ENCODE results near the gene KIF3B.
"Not testable (repeated sequence)": the region's sequence is repeated elsewhere in the genome, so short reads cannot be mapped to it uniquely, and the experiment has no call there.

Gene KIF3B

DNA sequence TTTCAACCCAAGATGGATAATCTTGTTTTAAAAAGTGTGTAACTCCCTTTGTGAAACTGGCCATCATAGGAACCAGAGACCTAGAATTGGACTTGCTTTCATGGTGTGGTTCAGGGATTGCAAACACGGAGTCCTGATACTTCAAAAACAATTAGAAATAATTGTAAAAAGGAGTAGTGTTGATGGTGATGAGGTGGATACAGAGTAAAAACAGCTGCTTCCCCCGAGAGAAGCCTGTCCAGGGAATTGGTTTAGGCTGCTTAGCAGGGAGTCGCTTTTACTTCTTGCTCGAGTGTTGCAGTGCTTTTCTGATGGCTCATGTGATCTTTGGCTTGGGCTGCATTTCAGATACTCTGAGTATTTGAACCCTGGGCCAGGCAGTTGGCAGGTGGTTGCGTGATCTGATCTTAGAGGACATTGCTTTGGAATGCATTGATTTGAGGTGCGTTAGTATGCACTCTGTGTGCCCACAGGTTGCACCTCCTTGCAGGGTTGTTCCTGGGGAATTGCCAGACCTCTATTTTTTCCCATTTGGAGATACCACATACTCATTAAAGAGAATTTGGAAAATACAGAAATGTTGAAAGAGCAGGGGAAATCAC lies 19.5 kb downstream of the KIF3B start:
- no peak for FAIRE-seq

DNA sequence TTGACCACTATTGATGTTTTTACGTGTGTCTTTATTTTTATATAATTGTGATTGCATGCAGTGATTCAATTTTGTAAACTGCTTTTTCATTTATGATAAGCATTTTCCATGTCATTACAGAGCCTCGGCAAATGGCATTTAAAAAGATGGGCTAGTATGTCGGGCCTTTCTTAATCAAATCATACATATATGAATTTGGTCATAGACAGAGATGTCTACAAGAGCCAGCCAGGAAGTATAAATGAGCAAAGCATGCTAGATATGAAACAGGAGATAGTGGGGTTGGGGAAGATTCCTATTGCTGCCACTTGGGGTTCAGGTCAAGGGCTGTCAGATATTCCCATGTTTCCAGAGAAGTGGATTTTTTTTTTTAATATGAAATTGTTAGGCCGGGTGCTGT lies 20.0 kb downstream of the KIF3B start:
- no peak for FAIRE-seq

DNA sequence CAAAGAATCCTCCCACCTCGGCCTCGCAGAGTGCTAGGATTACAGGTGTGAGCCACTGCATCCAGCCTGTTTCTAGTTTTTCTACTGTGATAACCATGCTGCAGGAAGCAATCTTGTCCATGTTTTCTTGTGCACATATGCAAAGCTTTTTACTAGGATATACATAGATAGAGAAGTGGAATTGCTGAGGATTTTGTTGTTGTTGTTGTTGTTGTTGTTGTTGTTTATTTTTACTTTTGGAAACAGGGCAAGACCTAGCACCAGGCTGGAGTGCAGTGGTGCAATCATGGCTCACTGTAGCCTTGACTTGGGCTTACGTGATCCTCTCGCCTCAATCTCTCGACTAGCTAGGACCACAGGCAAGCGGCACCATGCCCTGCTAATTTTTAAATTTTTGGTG lies 23.2 kb downstream of the KIF3B start:
- no peak for FAIRE-seq

DNA sequence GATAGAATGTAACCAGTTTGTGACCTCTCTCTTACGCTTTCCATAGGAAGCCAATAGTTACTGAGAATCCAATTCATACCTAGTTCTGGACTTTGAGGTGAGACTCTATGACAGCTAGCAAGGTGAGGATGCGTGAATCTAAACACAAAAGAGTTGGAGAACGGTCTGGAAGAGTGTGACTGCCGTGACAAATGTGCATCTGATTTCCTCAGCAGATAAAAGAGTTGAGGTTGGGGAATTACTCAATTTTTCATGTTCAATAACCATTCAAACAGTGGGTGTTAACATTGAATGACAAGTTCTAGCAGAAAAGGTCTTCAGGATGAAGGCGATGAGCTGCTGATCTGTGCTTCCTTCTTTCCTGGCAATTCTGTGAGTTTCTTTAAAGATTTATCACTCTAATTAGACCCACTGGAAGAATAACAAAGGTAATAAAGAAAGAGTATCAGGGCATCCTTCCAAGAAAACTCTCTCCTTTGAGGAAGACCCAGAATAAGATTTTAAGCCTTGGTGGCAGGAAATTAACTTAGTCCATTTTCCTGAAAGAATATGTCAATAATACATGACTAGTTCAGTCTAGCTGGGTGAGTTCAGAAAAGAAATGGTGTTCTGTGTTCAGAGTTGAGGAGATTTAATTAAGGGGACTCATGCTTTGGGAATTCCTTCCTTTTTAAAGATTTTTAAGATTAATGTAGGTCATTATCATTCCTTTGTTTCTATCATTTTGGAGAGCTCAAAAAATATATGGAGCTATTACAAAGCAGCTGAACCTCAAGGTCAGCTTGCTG lies 24.5 kb downstream of the KIF3B start:
- FAIRE-seq = no peak

DNA sequence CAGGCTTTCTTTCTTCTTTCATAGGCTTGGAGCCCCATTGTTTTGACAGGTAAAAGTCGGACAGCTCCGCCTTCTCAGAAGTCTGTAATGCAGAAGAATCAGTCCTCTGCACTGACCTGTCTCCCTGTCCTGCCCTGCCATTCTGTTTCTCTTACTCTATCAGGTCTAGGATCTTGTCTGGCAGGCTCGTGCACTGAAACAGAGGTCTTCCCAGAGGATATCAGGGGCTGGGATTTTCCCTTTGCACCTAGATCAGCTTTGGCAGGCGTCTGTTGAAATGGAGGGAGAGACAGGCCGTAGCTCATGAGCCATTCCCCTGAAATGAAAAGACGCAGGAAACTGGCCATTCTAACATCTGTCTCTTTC lies 25.0 kb downstream of the KIF3B start:
- FAIRE-seq = no peak

DNA sequence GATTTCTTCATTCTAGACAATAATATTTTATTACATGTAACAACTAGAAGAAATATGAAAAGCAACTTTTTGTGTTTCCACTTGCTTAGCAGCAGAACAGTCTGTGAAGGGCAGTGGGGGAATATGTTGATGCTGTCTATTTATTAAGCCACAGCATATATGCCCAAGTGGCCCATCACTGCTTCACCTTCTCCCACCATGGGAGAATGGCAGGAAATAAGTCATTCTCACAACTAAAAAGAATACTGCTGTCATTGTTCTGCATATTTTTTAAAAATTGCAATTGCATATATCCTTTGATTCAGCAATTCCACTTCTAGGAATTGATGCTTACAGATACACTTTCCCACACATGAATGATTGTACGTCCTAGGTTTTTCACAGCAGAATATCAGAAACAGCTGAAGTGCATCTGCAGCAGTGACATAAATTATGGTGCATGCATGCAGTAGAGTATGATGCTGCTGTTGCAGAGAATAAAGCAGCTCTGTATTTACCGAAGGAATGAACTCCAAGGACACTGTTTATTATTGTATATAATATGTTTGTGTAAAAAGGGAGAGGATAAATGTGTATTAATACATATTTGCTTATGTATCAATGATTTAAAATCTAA lies 26.8 kb downstream of the KIF3B start:
- no peak for FAIRE-seq

DNA sequence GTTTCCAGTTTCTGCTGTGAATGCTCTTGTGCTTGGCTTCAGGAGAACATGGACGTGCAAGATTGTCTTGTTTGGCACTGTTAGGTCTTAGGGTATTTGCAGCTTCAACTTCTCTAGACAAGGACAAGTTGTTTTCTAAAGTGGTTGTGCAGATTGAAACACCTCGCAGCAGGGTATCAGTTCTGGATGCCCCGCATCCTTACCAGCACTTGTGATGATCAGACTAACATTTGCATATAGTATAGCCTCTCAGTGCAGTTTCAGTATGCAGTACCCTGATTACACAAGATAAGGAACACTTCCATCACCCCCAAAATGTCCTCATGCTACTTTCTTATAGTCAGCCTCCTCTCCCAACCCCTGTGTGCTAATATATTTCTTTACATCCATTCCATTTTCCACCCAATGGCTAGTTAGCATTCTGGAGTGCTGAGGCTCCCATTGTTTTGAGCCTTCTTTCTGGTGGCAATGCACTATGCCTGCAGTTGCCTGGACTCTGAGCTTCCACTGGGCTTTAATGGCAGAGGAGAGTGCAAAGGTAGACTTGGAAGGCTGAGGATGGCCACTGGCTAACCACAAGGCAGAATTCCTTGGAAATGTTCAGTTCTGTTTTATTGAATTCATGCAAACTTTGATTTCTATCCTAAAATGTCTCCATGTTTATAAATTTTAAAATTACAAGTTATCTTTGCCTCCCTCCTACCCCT lies 35.4 kb downstream of the KIF3B start:
- no peak for FAIRE-seq

DNA sequence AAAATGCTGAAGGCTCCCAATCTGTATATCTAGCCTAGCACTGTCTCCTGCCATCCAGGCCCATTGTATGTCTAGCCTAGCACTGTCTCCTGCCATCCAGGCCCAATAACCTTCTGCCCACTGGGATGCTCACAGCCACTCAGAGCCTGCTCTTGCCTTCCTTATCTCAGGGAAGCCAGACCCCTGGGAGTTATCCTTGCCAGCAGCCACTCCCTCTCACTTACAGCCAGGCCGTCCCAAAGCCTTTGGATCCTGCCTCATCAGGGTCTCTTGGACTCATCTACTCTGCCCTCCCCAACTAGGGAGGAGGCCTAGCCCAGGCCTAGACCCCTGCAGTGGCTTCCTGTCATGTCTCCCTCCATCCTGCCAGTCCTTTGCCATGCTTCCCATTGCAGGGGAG lies 37.3 kb downstream of the KIF3B start:
- FAIRE-seq = no peak

DNA sequence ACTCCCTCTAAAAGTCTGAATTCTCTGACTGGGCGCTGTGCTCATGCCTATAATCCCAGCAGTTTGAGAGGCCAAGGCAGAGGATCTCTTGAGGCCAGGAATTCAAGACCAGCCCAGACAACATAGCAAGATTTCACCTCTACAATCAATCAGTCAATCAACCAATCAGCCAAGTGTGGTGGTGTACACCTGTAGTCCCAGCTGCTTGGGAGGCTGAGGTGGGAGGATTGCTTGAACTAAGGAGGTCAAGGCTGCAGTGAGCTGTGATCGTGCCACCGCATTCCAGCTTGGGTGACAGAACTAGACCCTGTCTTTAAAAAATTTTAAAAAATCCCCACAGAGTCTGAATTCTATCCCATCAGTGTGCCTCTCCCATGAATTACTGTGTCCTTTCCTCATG lies 37.9 kb downstream of the KIF3B start:
- FAIRE-seq = no peak

DNA sequence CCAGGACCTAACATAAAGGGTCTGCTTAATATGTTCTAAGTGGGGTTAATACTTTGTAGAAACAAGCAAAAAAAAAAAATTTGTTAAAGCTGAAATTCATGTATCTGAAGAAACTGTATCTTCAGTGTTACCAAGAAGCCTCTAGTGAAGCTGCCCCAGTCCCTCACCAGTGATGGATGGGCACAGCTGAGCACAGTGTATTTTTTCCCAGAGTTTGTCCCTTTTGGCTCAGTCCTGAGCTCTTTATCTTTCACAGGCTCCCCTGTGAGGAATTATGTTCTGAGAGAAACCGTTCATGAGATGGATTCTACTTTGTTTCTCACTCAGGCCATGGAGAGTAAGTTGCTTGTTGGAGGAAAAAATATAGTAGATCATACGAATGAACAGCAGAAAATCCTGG lies 38.4 kb downstream of the KIF3B start:
- no peak for FAIRE-seq

DNA sequence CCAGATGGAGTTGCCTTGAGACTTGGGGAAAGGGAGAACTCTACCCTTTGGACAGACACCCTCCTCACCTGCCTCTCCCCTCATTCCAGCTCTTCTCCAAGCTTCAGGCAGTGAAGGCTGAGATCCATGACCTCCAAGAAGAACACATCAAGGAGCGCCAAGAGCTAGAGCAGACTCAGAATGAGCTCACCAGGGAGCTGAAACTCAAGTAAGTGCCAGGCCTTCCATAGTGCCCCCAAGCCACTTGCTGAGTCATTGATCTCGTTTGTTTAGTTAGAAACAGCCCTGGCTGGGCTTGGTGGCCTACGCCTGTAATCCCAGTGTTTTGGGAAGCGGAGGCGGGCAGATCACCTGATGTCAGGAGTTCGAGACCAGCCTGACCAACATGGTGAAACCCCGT lies 39.2 kb downstream of the KIF3B start:
- no peak for FAIRE-seq

DNA sequence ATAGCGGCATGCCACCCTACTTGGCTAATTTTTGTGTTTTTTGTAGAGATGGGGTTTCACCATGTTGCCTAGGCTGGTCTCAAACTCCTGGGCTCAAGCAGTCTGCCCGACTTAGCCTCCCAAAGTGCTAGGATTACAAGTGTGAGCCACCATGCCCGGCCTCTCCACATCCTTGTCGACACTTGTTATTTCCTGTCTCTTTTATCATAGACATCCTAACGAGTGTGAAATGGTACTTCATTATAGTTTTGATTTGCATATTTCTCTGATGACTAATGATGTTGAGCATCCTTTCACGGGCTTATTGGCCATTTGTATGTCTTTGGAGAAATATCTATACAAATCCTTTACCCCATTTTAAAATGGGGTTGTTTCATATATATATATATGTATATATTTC lies 41.6 kb downstream of the KIF3B start:
- no peak for FAIRE-seq

DNA sequence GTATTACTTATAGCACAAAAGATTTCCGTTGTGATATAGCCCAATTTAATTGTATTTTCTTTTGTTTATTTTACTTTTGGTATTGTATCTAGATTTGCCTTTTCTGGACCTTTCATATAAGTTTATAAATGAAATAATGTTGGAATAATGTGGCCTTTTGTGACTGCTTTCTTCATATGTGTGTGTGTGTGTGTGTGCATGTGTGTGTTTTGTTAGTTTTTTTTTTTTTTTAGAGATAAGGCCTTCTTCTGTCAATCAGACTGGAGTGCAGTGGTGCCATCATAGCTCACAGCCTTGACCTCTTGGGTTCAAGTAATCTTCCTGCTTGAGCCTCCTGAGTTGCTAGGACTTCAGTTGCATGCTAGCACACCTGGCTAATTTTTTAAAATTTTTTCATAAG lies 42.9 kb downstream of the KIF3B start:
- no peak for FAIRE-seq

DNA sequence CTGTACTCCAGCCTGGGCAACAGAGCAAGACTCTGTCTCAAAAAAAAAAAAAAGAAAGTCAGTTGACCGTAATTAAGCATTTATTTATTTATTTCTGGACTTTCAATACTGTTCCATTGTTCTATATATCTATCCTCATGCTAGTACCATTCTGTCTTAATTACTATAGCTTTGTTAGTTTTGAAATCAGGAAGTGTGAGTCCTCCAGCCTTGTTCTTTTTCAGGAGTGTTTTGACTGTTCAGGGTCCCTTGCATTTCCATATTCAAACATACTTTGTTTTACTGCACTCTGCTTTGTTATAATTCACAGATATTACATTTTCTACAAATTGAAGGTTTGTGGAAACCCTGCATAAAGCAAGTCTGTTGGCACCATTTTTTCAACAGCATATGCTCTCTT lies 43.9 kb downstream of the KIF3B start:
- FAIRE-seq = no peak

DNA sequence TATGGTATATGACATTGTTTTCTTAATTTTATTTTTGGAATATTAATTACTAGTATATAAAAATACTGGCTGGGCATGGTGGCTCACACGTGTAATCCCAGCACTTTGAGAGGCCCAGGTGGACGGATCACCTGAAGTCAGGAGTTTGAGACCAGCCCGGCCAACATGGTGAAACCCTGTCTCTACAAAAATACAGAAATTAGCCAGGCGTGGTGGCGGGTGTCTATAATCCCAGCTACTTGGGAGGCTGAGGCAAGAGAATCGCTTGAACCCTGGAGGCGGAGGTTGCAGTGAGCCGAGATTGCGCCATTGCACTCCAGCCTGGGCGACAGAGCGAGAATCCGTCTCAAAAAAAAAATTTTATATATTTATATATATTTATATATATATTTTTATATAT lies 44.8 kb downstream of the KIF3B start:
- FAIRE-seq = not testable (repeated sequence)

DNA sequence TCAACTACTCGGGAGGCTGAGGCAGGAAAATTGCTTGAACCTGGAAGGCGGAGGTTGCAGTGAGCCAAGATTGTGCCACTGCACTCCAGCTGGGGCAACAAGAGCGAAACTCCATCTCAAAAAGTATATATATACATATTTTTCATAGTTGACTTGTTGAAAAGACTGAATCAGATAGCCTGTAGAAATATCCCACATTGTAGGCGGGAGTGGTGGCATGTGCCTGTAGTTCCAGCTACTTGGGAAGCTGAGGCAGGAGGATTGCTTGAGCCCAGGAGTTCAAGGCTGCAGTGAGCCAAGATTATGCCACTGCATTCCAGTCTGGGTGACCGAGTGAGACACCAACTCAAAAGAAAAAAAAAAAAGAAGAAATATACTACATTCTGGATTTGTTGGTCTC lies 46.3 kb downstream of the KIF3B start:
- not testable (repeated sequence) for FAIRE-seq

DNA sequence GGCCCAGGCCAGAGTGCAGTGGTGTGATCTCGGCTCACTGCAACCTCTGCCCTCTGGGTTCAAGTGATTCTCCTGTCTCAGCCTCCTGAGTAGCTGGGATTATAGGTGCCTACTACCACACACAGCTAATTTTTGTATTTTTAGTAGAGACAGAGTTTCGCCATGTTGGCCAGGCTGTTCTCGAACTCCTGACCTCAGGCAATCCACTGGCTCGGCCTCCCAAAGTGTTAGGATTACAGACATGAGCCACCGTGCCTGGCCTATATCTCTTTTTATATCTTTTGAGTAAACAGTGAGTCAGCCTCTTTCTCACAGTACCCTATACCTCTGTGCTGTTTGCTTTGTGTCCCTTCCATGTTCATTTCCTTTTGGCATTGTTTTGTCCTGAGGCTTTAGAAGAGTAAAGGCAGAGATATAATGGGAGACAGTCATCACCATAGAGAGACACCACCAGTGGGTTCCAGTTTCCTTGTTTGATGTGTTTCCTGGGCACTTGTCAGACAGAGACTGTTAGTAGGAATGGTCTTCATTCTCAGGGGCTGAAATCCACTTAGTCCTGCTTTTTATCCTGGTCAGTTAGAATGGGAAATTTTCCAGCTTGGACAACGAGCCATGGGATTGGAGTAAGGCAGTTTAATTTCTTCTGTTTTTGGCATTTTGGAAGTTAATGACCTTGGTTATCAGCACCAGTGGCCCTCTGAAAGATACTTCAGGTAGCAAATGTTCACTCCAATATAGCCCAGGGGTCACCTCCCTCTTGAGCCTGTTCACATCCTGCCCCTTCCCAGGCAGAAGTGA lies 48.5 kb downstream of the KIF3B start:
- FAIRE-seq = peak; percentile 60

DNA sequence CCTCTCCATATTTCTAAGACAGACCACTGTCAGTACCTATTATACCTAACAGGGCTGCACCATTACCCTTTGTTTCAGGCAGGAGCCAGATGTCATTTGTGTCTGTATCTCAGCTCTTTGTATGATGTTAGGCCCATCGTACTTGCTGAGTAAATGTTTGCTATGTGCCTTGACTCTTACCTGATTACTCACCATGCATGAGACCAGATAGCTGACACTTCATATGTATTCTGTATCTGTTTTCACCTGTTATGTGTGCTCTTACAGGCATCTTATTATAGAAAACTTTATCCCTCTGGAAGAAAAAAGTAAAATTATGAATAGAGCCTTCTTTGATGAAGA lies 49.0 kb downstream of the KIF3B start:
- peak; percentile 86 for FAIRE-seq

DNA sequence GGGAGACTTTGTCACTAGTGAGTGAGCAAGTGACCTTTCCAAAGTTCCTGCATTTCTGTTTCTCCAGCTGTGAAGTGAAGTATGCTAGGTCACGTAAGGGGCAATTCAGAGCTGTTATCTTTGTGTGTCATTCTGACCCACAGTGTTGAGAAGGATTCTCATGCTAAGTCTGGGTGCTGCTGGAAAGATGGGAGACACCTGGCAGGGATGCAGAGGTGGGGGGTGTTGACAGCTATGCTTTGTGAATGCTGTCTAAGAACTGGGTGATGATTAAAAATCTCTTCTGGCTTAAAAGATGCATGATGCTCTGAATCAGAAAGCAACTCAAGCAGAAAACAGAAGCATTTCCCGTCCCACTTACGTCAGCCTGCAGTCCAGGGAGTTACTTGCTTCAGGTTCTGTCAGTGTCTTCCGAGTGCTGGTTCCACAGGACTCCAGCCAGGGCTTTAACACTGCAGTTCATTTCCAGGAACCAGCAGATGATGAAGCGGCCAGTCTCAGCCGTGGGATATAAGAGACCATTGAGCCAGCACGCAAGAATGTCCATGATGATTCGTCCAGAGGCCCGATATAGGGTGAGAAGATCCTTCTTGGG lies 49.7 kb downstream of the KIF3B start:
- no peak for FAIRE-seq

DNA sequence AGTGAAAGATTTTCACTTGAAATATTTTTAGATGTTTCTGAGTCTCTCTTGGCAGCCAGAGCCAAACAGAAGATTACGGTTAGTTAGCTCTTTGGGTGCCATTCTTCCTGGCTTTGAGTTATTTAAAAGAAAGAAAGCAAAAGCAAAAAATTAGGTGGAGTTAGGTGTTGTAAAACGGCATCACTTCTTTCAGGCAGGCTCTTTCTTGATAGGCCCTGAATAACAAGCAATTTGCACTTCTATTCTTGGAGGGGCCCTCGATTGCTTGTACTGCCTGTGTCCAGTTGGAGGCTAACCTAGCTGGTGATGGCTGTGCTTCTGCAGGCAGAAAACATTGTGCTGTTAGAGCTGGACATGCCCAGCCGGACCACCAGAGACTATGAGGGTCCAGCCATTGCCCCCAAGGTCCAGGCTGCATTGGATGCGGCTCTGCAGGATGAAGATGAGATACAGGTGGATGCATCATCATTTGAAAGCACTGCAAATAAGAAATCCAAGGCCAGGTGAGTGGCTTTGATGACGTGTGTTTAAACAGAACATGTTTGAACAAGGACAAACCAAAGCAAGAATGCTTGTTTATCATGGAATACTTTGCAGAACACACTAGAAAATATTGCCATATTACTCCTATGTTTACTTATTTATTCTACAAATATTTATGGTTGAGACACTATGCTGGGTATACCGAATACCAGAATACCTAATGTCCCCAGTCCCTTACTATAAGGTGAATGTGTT lies 52.5 kb downstream of the KIF3B start:
- no peak for FAIRE-seq

DNA sequence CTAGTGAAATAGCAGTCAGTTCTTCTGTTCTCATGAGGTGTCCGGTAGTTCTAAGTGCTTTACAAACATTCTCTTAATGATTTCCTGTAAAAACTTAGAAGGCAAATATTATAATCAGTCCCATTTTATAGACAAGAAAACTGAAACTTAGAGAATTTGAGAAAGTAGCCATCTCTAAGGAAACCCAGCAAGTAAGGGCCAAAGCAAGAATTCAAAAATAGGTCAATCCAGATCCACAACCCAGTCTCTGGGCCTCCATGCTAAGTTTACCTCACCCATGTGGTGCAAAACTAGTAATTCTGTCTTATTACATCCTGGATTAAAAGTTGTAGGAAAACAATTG lies 53.1 kb downstream of the KIF3B start:
- no peak for FAIRE-seq

DNA sequence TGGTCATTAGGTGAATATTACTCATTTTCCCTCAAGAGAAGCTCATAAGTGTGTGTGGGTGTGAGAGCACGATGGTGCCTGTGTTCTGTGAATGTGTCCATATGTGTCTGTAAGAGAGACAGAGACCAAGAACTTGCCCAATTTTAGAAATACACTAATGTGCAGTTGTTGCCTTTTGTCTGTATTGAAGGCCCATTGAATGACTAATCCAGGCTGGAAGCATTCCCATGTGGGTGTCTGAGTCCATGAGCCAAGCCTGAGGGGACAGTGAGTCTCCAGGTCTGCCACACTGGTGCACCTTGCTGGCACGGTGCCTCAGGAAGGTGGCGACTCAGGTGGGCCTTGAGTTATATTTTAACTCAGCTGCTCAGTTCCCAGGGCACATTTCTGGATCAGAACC lies 55.2 kb downstream of the KIF3B start:
- FAIRE-seq = no peak
